Upper lobe of left lung (tissue), 6 donors: ENCODE data around the gene CAMK2B. TPM values are rescaled to one million over a fixed set of nuclear protein-coding genes. Genes with fewer than 3 reads are reported as not detected.
"Not testable (repeated sequence)": the region's sequence is repeated elsewhere in the genome, so short reads cannot be mapped to it uniquely, and the experiment has no call there.

Source experiments
- ATAC-seq, 2 donors: fragments of 200-7000 bp; cut with Tn5 transposase; one replicate each; pipeline ENCODE4 v1.9.1; 2022; ENCODE audit warnings: mild to moderate bottlenecking in 2 of 2, moderate library complexity in 2 of 2; ENCODE audit not compliant: low FRiP score in 2 of 2
- DNase-seq, 2 donors: peaks; one replicate each; pipeline ENCODE4 v3.0.0-alpha.2; 2019 to 2020
- H3K27ac ChIP-seq, 4 donors: fragments of 200-600 bp; sonication (generic); one replicate each; pipeline ENCODE4 v1.5.1; 2016 to 2019
- H3K27me3 ChIP-seq, 4 donors: fragments of 200-600 bp; sonication (generic); one replicate each; pipeline ENCODE4 v1.5.1; 2017 to 2019
- H3K36me3 ChIP-seq, 4 donors: fragments of 200-600 bp; sonication (generic); one replicate each; pipeline ENCODE4 v1.5.1; 2016 to 2019
- H3K4me1 ChIP-seq, 4 donors: fragments of 200-600 bp; sonication (generic); one replicate each; pipeline ENCODE4 v1.5.1; 2018 to 2019
- H3K4me3 ChIP-seq, 4 donors: fragments of 200-600 bp; sonication (generic); one replicate each; pipeline ENCODE4 v1.5.1; 2017 to 2019; ENCODE audit warnings: mild to moderate bottlenecking in 2 of 4, moderate library complexity in 1 of 4
- H3K9me3 ChIP-seq, 4 donors: fragments of 200-600 bp; sonication (generic); one replicate each; pipeline ENCODE4 v1.5.1; 2018 to 2019
- CTCF ChIP-seq, 6 experiments: fragments of 450-650 bp in 4 of 6; fragments of 200-600 bp in 2 of 6; sonication (generic) in 2 of 6; IDR thresholded peaks; one replicate each; pipeline ENCODE4 v1.5.1; 2016 to 2019; ENCODE audit warnings: antibody characterized with exemption in 6 of 6
- EP300 ChIP-seq, 4 donors: sonication (generic); formaldehyde crosslinking; IDR thresholded peaks; one replicate each; pipeline ENCODE4 v1.5.1; 2017; ENCODE audit warnings: antibody characterized with exemption in 4 of 4, control low read depth in 2 of 4
- POLR2A ChIP-seq, 4 donors: fragments of 450-650 bp; IDR thresholded peaks; one replicate each; pipeline ENCODE4 v1.5.1; 2016 to 2017; ENCODE audit warnings: antibody characterized with exemption in 4 of 4, mild to moderate bottlenecking in 2 of 4
- POLR2AphosphoS5 ChIP-seq, 2 donors: sonication (generic); formaldehyde crosslinking; IDR thresholded peaks; one replicate each; pipeline ENCODE4 v1.5.1; 2017; ENCODE audit warnings: antibody characterized with exemption in 2 of 2
- WGBS, 2 donors: methylation state at CpG; one replicate each; pipeline ENCODE4 v1.1.5; 2017 to 2018; 5-methylcytosine and 5-hydroxymethylcytosine counted together
- total RNA-seq, 6 donors: library from RNA; depleted of rRNA in 4 of 6; stranded (reverse); fragments of >200 nt in 4 of 6; gene quantifications; one replicate each; pipeline versions ENCODE4 v1.1.0 to v1.2.1, GENCODE V29; 2016 to 2021
- donor health status: DM: no; HTN: no; CAD: no; lungs with moderate emphysema.
- donor health status: DM: no; HTN: yes; CAD: no; lungs with severe emphysema.

The CAMK2B gene
- total RNA-seq, 6 donors from 2014 or later, result 0.09 to 1.8 (median 0.27) TPM; not detected in 3

- H3K9me3 ChIP-seq, result no peaks in the 10 kb centered on the region
- ATAC-seq (no peak), DNase-seq (no peak)
- H3K36me3 ChIP-seq, result peaks cover 61 to 95% (median 85%) of the 10 kb centered on the region in 4 donors
- no peaks in the 10 kb centered on the region for H3K27me3 ChIP-seq
- WGBS, 2 donors, result 83 to 87% methylated on average over 5 of the region's 5 CpGs
- no peak overlapping the region for H3K4me3 ChIP-seq
- TF ChIP-seq CTCF (IDR thresholded peaks at IDR 0.05) (no peak), POLR2A (IDR thresholded peaks at IDR 0.05) (no peak), EP300 (IDR thresholded peaks at IDR 0.05) (no peak), POLR2AphosphoS5 (IDR thresholded peaks at IDR 0.05) (no peak)
- no peak overlapping the region for H3K27ac ChIP-seq
- H3K4me1 ChIP-seq, result no peaks in the 10 kb centered on the region
Observed at GRCh38 chr7:44210107-44210506, 115.3 kb downstream of the CAMK2B start.

- H3K9me3 ChIP-seq, result no peaks in the 10 kb centered on the region
- no peak overlapping the region for H3K4me3 ChIP-seq
- H3K4me1 ChIP-seq, result peaks cover 0 to 6% (median 2%) of the 10 kb centered on the region in 4 donors
- H3K36me3 ChIP-seq, result peaks cover 62 to 96% (median 86%) of the 10 kb centered on the region in 4 donors
- H3K27ac ChIP-seq, result no peak overlapping the region
- ATAC-seq (no peak), DNase-seq (no peak)
- WGBS, 2 donors, result 94 to 100% methylated on average over 7 of the region's 7 CpGs
- H3K27me3 ChIP-seq, result no peaks in the 10 kb centered on the region
- TF ChIP-seq POLR2A (IDR thresholded peaks at IDR 0.05) (no peak), EP300 (IDR thresholded peaks at IDR 0.05) (no peak)
Observed at GRCh38 chr7:44208085-44208484, 117.3 kb downstream of the CAMK2B start.

GRCh38 chr7:44206008-44206407, 119.4 kb downstream of the CAMK2B start:
- Histone ChIP-seq H3K9me3 (no peaks in the 10 kb centered on the region), H3K4me1 (peaks cover 11 to 26% (median 16%) of the 10 kb centered on the region in 4 donors), H3K36me3 (peaks cover 49 to 75% (median 65%) of the 10 kb centered on the region in 4 donors), H3K27ac (no peak overlapping the region), H3K27me3 (no peaks in the 10 kb centered on the region), H3K4me3 (no peak overlapping the region)
- ATAC-seq (no peak), DNase-seq (no peak)
- TF ChIP-seq EP300 (IDR thresholded peaks at IDR 0.05) (no peak), POLR2A (IDR thresholded peaks at IDR 0.05) (no peak)
- WGBS, 2 donors, result 94 to 99% methylated on average over 5 of the region's 5 CpGs

- Histone ChIP-seq H3K27ac (no peak overlapping the region), H3K9me3 (no peaks in the 10 kb centered on the region), H3K36me3 (peaks cover 13 to 33% (median 24%) of the 10 kb centered on the region in 4 donors), H3K27me3 (no peaks in the 10 kb centered on the region), H3K4me1 (peaks cover 11 to 26% (median 16%) of the 10 kb centered on the region in 4 donors), H3K4me3 (peak overlapping the region in 3 of 4 donors; percentile 81 to 99 (median 98))
- DNase-seq, result no peak
- ATAC-seq, result no peak
- no peak for TF ChIP-seq EP300 (IDR thresholded peaks at IDR 0.05)
- TF ChIP-seq CTCF (IDR thresholded peaks at IDR 0.05), result no peak
- TF ChIP-seq POLR2A (IDR thresholded peaks at IDR 0.05), result no peak
- no peak for TF ChIP-seq POLR2AphosphoS5 (IDR thresholded peaks at IDR 0.05)
- WGBS, 2 donors, result 51 to 55% methylated on average over 8 of the region's 8 CpGs
Observed at GRCh38 chr7:44201813-44202212, 123.6 kb downstream of the CAMK2B start.

GRCh38 chr7:44200699-44201461, 124.5 kb downstream of the CAMK2B start, which contains the start of gene YKT6:
Gene YKT6 (plus strand): TSS chr7:44200978. CDS start chr7:44201136, 158 bp downstream.
- H3K4me3 ChIP-seq, result peak within 1 kb of the TSS; percentile 81 to 99 (median 97)
- H3K27ac ChIP-seq, result peak within 1 kb of the TSS; percentile 74 to 91 (median 87)
- peaks cover 11 to 26% (median 16%) of the 10 kb centered on the region in 4 donors for H3K4me1 ChIP-seq
- 1% methylated on average over 17 to 49 of the region's 58 CpGs for WGBS, 2 donors
- H3K9me3 ChIP-seq, result no peaks in the 10 kb centered on the region
- peak; percentile 97 to 99 for ATAC-seq
- TF ChIP-seq EP300 (IDR thresholded peaks at IDR 0.05), result no peak
- TF ChIP-seq POLR2A (IDR thresholded peaks at IDR 0.05), result peak in 2 of 4 donors; percentile 49 to 89
- TF ChIP-seq POLR2AphosphoS5 (IDR thresholded peaks at IDR 0.05), result peak; percentile 86
- peak; percentile 61 to 91 (median 82) for TF ChIP-seq CTCF (IDR thresholded peaks at IDR 0.05)
- no peaks in the 10 kb centered on the region for H3K27me3 ChIP-seq
- peak; percentile 95 to 97 for DNase-seq
- H3K36me3 ChIP-seq, result peaks cover 8 to 24% (median 15%) of the 10 kb centered on the region in 4 donors

GRCh38 chr7:44200163-44200562, 125.2 kb downstream of the CAMK2B start:
- not testable (repeated sequence) for DNase-seq, H3K9me3 ChIP-seq, H3K27ac ChIP-seq, ATAC-seq, H3K27me3 ChIP-seq
- Histone ChIP-seq H3K36me3 (peaks cover 1 to 16% (median 8%) of the 10 kb centered on the region in 4 donors), H3K4me1 (peaks cover 11 to 26% (median 16%) of the 10 kb centered on the region in 4 donors), H3K4me3 (peak overlapping the region in 2 of 4 donors; percentile 98 to 99)
- WGBS, 2 donors, result 73% methylated on average over 3 of the region's 3 CpGs; no CpG with 5 or more reads in 1 of the 2 donors
